Measurements from ENCODE around the gene TXNIP.
A peak's percentile ranks its signal among the peaks of the same experiment; 100 is the strongest.

The TXNIP gene

GRCh38 chr1:145963265-145964019 lies 32.9 kb downstream of the TXNIP start:
- no peak for DNase-seq (ENCODE audit: low read depth in 3 of 3, low spot score in 1 of 3)

- no peak for DNase-seq (ENCODE audit: low read depth in 3 of 3, low spot score in 1 of 3)
These were observed 33.9 kb downstream of the TXNIP start for GRCh38 chr1:145962157-145963102.

- no peak for DNase-seq (ENCODE audit: low read depth in 3 of 3, low spot score in 1 of 3)
These were observed 34.8 kb downstream of the TXNIP start for GRCh38 chr1:145961425-145962156.

GRCh38 chr1:145961109-145961424 lies 35.3 kb downstream of the TXNIP start:
- DNase-seq (ENCODE audit: low read depth in 3 of 3, low spot score in 1 of 3): no peak

- DNase-seq (ENCODE audit: low read depth in 3 of 3, low spot score in 1 of 3): no peak
These were observed 35.8 kb downstream of the TXNIP start for GRCh38 chr1:145960468-145961108.

GRCh38 chr1:145959957-145960467 lies 36.4 kb downstream of the TXNIP start:
- no peak for DNase-seq (ENCODE audit: low read depth in 3 of 3, low spot score in 1 of 3)

- no peak for DNase-seq (ENCODE audit: low read depth in 3 of 3, low spot score in 1 of 3)
These were observed 37.0 kb downstream of the TXNIP start for GRCh38 chr1:145959333-145959732.

- no peak for DNase-seq (ENCODE audit: low read depth in 3 of 3, low spot score in 1 of 3)
These were observed 37.6 kb downstream of the TXNIP start for GRCh38 chr1:145958734-145959133.

GRCh38 chr1:145957443-145958319 lies 38.7 kb downstream of the TXNIP start, which contains the start of gene LIX1L:
Gene LIX1L (minus strand): TSS chr1:145958017. CDS start chr1:145957927, 90 bp downstream.
- DNase-seq (ENCODE audit: low read depth in 3 of 3, low spot score in 1 of 3): peak; percentile 83 to 87 (median 83)

- no peak for DNase-seq (ENCODE audit: low read depth in 3 of 3, low spot score in 1 of 3)
These were observed 39.5 kb downstream of the TXNIP start for GRCh38 chr1:145956781-145957442.

- DNase-seq (ENCODE audit: low read depth in 3 of 3, low spot score in 1 of 3): no peak
These were observed 40.0 kb downstream of the TXNIP start for GRCh38 chr1:145956361-145956760.

- no peak for DNase-seq (ENCODE audit: low read depth in 3 of 3, low spot score in 1 of 3)
These were observed 40.9 kb downstream of the TXNIP start for GRCh38 chr1:145955436-145955835.

GRCh38 chr1:145953861-145954260 lies 42.5 kb downstream of the TXNIP start:
- DNase-seq (ENCODE audit: low read depth in 3 of 3, low spot score in 1 of 3): no peak

GRCh38 chr1:145952903-145953302 lies 43.5 kb downstream of the TXNIP start:
- no peak for DNase-seq (ENCODE audit: low read depth in 3 of 3, low spot score in 1 of 3)

GRCh38 chr1:145951526-145951925 lies 44.9 kb downstream of the TXNIP start:
- no peak for DNase-seq (ENCODE audit: low read depth in 3 of 3, low spot score in 1 of 3)

- DNase-seq (ENCODE audit: low read depth in 3 of 3, low spot score in 1 of 3): no peak
These were observed 47.2 kb downstream of the TXNIP start for GRCh38 chr1:145949219-145949618.

GRCh38 chr1:145947551-145947950 lies 48.8 kb downstream of the TXNIP start:
- DNase-seq (ENCODE audit: low read depth in 3 of 3, low spot score in 1 of 3): no peak

- DNase-seq (ENCODE audit: low read depth in 3 of 3, low spot score in 1 of 3): no peak
These were observed 49.8 kb downstream of the TXNIP start for GRCh38 chr1:145946477-145946986.

- DNase-seq (ENCODE audit: low read depth in 3 of 3, low spot score in 1 of 3): no peak
These were observed 51.8 kb downstream of the TXNIP start for GRCh38 chr1:145944532-145944931.
